ENCODE data around the gene CDYL.

DNA sequence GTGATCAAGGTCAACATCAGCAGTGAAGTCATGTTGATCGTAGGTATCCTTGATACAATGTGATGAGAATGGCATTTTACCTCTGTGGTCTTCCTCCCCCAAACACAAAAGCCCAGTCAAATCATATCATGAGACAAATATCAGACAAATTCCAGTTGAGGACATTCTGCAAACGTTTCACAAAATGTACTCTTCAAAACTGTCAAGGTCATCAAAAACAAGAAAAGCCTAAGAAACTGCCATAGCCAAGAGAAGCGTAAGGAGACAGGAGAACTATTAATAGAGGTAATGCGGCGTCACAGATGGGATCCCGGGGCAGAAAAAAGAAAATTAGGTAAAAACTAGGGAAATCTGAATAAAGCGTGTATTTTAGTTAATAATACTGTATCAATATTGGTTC lies 7.4 kb upstream of the CDYL start:
- TF ChIP-seq EZH2 (IDR thresholded peaks at IDR 0.05; ENCODE audit: low read length, unreplicated experiment): no peak
- TF ChIP-seq, protein P1, sequence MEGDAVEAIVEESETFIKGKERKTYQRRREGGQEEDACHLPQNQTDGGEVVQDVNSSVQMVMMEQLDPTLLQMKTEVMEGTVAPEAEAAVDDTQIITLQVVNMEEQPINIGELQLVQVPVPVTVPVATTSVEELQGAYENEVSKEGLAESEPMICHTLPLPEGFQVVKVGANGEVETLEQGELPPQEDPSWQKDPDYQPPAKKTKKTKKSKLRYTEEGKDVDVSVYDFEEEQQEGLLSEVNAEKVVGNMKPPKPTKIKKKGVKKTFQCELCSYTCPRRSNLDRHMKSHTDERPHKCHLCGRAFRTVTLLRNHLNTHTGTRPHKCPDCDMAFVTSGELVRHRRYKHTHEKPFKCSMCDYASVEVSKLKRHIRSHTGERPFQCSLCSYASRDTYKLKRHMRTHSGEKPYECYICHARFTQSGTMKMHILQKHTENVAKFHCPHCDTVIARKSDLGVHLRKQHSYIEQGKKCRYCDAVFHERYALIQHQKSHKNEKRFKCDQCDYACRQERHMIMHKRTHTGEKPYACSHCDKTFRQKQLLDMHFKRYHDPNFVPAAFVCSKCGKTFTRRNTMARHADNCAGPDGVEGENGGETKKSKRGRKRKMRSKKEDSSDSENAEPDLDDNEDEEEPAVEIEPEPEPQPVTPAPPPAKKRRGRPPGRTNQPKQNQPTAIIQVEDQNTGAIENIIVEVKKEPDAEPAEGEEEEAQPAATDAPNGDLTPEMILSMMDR (conservative IDR thresholded peaks at IDR 0.05; ENCODE audit: low read depth, low read length): no peak
- no peak for TF ChIP-seq EZH2phosphoT487 (IDR thresholded peaks at IDR 0.05; ENCODE audit: borderline replicate concordance, low read length)

All from PC-3 (cell line).